ENCODE measurements around the gene GMPPB. TPM values are rescaled to one million over a fixed set of nuclear protein-coding genes. Genes with fewer than 3 reads are reported as not detected.

GMPPB gene
- total RNA-seq, 3 donors from 2014 or later: 17.4 to 40.0 (median 21.2) TPM

GRCh38 chr3:49714728-49715550 lies 8.8 kb downstream of the GMPPB start:
- Histone ChIP-seq H3K4me1 (peaks cover 0 to 6% of the 10 kb centered on the region in 2 donors), H3K27me3 (no peaks in the 10 kb centered on the region), H3K9me3 (no peaks in the 10 kb centered on the region), H3K4me3 (no peak overlapping the region), H3K27ac (no peak overlapping the region), H3K36me3 (no peaks in the 10 kb centered on the region)
- TF ChIP-seq CTCF (IDR thresholded peaks at IDR 0.05) (no peak), POLR2A (IDR thresholded peaks at IDR 0.05) (no peak), POLR2AphosphoS5 (IDR thresholded peaks at IDR 0.05) (no peak)
- intact Hi-C loops (cut with DNase I; ENCODE audit: low total_unique reads): no loop called here
- no peak for DNase-seq (ENCODE audit: low spot score in 2 of 2)

- Histone ChIP-seq H3K4me1 (no peaks in the 10 kb centered on the region), H3K27ac (no peak overlapping the region), H3K9me3 (no peaks in the 10 kb centered on the region), H3K4me3 (no peak overlapping the region), H3K27me3 (no peaks in the 10 kb centered on the region), H3K36me3 (no peaks in the 10 kb centered on the region)
- intact Hi-C loops (cut with DNase I; ENCODE audit: low total_unique reads): no loop called here
- DNase-seq (ENCODE audit: low spot score in 2 of 2): no peak
- no peak for TF ChIP-seq CTCF (IDR thresholded peaks at IDR 0.05)
- no peak for TF ChIP-seq POLR2A (IDR thresholded peaks at IDR 0.05)
- no peak for TF ChIP-seq POLR2AphosphoS5 (IDR thresholded peaks at IDR 0.05)
These were observed 10.2 kb downstream of the GMPPB start for GRCh38 chr3:49713336-49714105.

- Histone ChIP-seq H3K27ac (no peak overlapping the region), H3K9me3 (no peaks in the 10 kb centered on the region), H3K27me3 (no peaks in the 10 kb centered on the region), H3K36me3 (no peaks in the 10 kb centered on the region), H3K4me1 (no peaks in the 10 kb centered on the region), H3K4me3 (no peak overlapping the region)
- intact Hi-C loops (cut with DNase I; ENCODE audit: low total_unique reads): no loop called here
- DNase-seq (ENCODE audit: low spot score in 2 of 2): no peak
- TF ChIP-seq CTCF (IDR thresholded peaks at IDR 0.05) (no peak), POLR2AphosphoS5 (IDR thresholded peaks at IDR 0.05) (no peak), POLR2A (IDR thresholded peaks at IDR 0.05) (no peak)
These were observed 11.0 kb downstream of the GMPPB start for GRCh38 chr3:49712631-49713317.

- Histone ChIP-seq H3K36me3 (no peaks in the 10 kb centered on the region), H3K27me3 (no peaks in the 10 kb centered on the region), H3K27ac (no peak overlapping the region), H3K4me1 (no peaks in the 10 kb centered on the region), H3K9me3 (no peaks in the 10 kb centered on the region), H3K4me3 (no peak overlapping the region)
- intact Hi-C loops (cut with DNase I; ENCODE audit: low total_unique reads): no loop called here
- no peak for TF ChIP-seq POLR2A (IDR thresholded peaks at IDR 0.05)
- TF ChIP-seq CTCF (IDR thresholded peaks at IDR 0.05): no peak
- no peak for TF ChIP-seq POLR2AphosphoS5 (IDR thresholded peaks at IDR 0.05)
- no peak for DNase-seq (ENCODE audit: low spot score in 2 of 2)
These were observed 11.6 kb downstream of the GMPPB start for GRCh38 chr3:49712166-49712565.
